T-helper 9 cell (primary cell): ENCODE data around the gene ZCCHC13.
A peak's percentile ranks its signal among the peaks of the same experiment; 100 is the strongest.
"Not testable (repeated sequence)": the region's sequence is repeated elsewhere in the genome, so short reads cannot be mapped to it uniquely, and the experiment has no call there.

ENCODE experiments used
- DNase-seq: peaks from one replicate; pipeline ENCODE4 v3.0.0-alpha.2; 2020

Gene ZCCHC13

GRCh38 chrX:74324131-74324530 lies 20.2 kb downstream of the ZCCHC13 start:
- no peak for DNase-seq

GRCh38 chrX:74325130-74326059 lies 21.4 kb downstream of the ZCCHC13 start:
- no peak for DNase-seq

GRCh38 chrX:74338852-74339251 lies 34.9 kb downstream of the ZCCHC13 start:
- no peak for DNase-seq

GRCh38 chrX:74340051-74340450 lies 36.1 kb downstream of the ZCCHC13 start:
- no peak for DNase-seq

GRCh38 chrX:74342211-74342610 lies 38.2 kb downstream of the ZCCHC13 start:
- DNase-seq, result not testable (repeated sequence)

GRCh38 chrX:74343343-74344279 lies 39.6 kb downstream of the ZCCHC13 start:
- DNase-seq, result peak; percentile 21

- no peak for DNase-seq
These were observed 40.3 kb downstream of the ZCCHC13 start for GRCh38 chrX:74344280-74344622.

- no peak for DNase-seq
These were observed 42.1 kb downstream of the ZCCHC13 start for GRCh38 chrX:74346088-74346487.

GRCh38 chrX:74349387-74349786 lies 45.4 kb downstream of the ZCCHC13 start:
- no peak for DNase-seq

GRCh38 chrX:74351760-74352159 lies 47.8 kb downstream of the ZCCHC13 start:
- no peak for DNase-seq

- DNase-seq, result no peak
These were observed 50.0 kb downstream of the ZCCHC13 start for GRCh38 chrX:74353984-74354383.
